ENCODE results near the gene UBE2G1. TPM values are rescaled to one million over a fixed set of nuclear protein-coding genes. Genes with fewer than 3 reads are reported as not detected.

The UBE2G1 gene
- total and polyA plus RNA-seq, 2 of the 8 experiments (the other 6 are each of a cell fraction or from before 2014, with no cell fraction given) = 73.9 to 170 TPM

DNA sequence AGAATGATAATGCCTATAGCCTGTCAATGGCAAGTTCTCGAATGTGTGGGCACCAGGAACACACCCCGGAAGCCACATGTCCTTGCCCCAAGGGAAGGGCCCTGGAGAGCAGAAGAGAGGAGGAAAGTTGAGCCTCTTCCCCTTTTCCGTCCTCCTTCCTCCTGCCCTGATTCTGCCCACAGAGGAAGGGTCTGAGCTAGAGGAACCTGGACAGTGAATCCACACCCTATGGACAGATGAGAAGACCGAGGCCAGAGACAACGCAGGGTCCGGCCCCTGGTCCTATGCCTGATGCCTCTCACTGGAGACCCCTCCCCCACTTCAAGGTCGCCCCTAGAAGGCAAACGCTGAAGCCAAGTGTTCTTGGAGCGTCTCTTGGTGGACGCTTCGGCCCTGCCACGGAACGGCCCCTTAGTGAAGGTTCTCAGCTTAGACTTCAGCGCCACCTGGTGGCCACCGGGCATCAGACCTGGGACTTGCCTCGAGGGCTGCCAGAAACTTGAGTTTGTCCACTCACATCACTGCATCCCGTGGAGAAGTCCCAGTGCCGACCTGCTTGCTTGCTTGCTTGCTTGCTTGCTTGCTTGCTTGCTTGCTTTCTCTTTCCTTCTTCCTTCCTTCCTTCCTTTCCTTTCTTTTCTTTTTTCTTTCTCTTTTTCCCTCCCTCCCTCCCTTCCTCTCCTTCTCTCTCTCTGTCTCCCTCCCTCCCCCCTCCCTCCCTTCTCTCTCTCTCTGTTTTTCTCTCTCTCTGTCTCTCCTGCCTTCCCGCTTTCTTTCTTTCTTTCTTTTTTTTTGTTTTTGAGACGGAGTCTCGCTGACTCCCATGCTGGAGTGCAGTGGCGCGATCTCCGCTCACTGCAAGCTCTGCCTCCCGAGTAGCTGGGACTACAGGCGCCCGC lies 46.7 kb upstream of the UBE2G1 start:
- Histone ChIP-seq H2BK120ac (replicated peaks; ENCODE audit: low read depth, low read length) (no peak overlapping the region), H3K27ac (ENCODE audit: low read depth, low read length) (no peak overlapping the region), H2BK15ac (ENCODE audit: low read length) (peak overlapping the region; percentile 24; the same call in 1 of the 2 replicates), H3K14ac (ENCODE audit: insufficient read length) (no peak overlapping the region), H2BK20ac (ENCODE audit: low read length) (0 out of 2 replicates have a peak overlapping the region, but pooled peaks have one; percentile 23), H3K9me3 (ENCODE audit: insufficient read depth in 2 of 2, low read depth in 1 of 2, low read length in 1 of 2) (no peaks in the 10 kb centered on the region), H2AK5ac (ENCODE audit: low read depth, low read length) (no peak overlapping the region), H3K27me3 (replicated peaks in 1 of 4; ENCODE audit: control insufficient read depth in 3 of 4, extremely low read depth in 1 of 4, insufficient read depth in 3 of 4, low read length in 3 of 4) (no peaks in the 10 kb centered on the region), H2AFZ (ENCODE audit: low read length) (peak overlapping the region; percentile 45), H4K20me1 (replicated peaks in 1 of 2; ENCODE audit: control insufficient read depth in 1 of 2, insufficient read depth in 2 of 2, low read length in 2 of 2) (no peaks in the 10 kb centered on the region), H3K79me2 (ENCODE audit: control insufficient read depth in 1 of 2, insufficient read depth in 2 of 2, low read length in 2 of 2) (no peaks in the 10 kb centered on the region), H3K9ac (replicated peaks in 1 of 4; ENCODE audit: extremely low read depth in 1 of 4, low read depth in 3 of 4, low read length in 3 of 4) (no peak overlapping the region), H4K5ac (ENCODE audit: insufficient read length, low read depth, low read length) (no peak overlapping the region), H3K4me2 (ENCODE audit: insufficient read depth in 1 of 2, low read depth in 2 of 2, low read length in 2 of 2) (peak overlapping the region in 1 of 2 experiments; percentile 48; a peak in 2 of 4 replicates), H4K8ac (ENCODE audit: extremely low read depth, insufficient read depth, low read length) (no peak overlapping the region), H3K4me3 (ENCODE audit: extremely low read depth in 1 of 4, insufficient read depth in 2 of 4, low read depth in 3 of 4, low read length in 4 of 4) (no peak overlapping the region), H2BK5ac (ENCODE audit: low read depth, low read length) (no peak overlapping the region; the same call in 1 of the 2 replicates), H3K18ac (ENCODE audit: extremely low read depth, low read length) (peak overlapping the region; percentile 55; the same call in 1 of the 2 replicates), H2BK12ac (ENCODE audit: low read depth, low read length) (peak overlapping the region; percentile 89; the same call in 1 of the 2 replicates), H3K79me1 (ENCODE audit: low read depth, low read length) (no peaks in the 10 kb centered on the region), H3K4ac (replicated peaks; ENCODE audit: insufficient read length, low read depth, low read length) (no peak overlapping the region), H4K91ac (replicated peaks; ENCODE audit: insufficient read length, low read length) (no peak overlapping the region), H3K23me2 (ENCODE audit: low read depth, low read length) (no peaks in the 10 kb centered on the region), H3K56ac (replicated peaks; ENCODE audit: insufficient read length, low read depth, low read length) (no peak overlapping the region), H3K36me3 (ENCODE audit: control insufficient read depth in 2 of 4, insufficient read depth in 4 of 4, low read length in 3 of 4) (no peaks in the 10 kb centered on the region), H3K4me1 (replicated peaks in 1 of 4; ENCODE audit: control insufficient read depth in 3 of 4, insufficient read depth in 4 of 4, low read length in 3 of 4) (peaks cover 0 to 4% (median 2%) of the 10 kb centered on the region in 4 experiments; a peak in 4 of 7 replicates), H3K23ac (ENCODE audit: insufficient read length) (no peak overlapping the region)
- ChIA-PET CTCF (ENCODE audit: partially characterized antibody) (interaction anchor here (0.5 to 4.5 kb wide), 25 partner anchors 8 to 395 kb away, joined by 3 to 16 read pairs (median 3); no protein-coding TSS in a partner anchor), POLR2A (ENCODE audit: partially characterized antibody) (interaction anchor here (0.7 to 1.3 kb wide), 3 partner anchors 213 to 385 kb away, joined by 3 to 5 read pairs (median 4); no protein-coding TSS in a partner anchor)
- peak; percentile 91 to 99 for DNase-seq (ENCODE audit: low read depth in 1 of 2, low spot score in 2 of 2)
- peak; percentile 94 for FAIRE-seq
- WGBS, 2 experiments (ENCODE audit: extremely low coverage in 1 of 2, insufficient coverage in 1 of 2, insufficient read length in 1 of 2, insufficient replicate concordance in 2 of 2, low coverage in 1 of 2, low lambda C conversion rate in 2 of 2, missing lambda C conversion rate in 1 of 2) = 31% methylated on average over 18 of the region's 27 CpGs; no CpG with 5 or more reads in 1 of the 2 experiments
- TF ChIP-seq GTF2F1 (IDR thresholded peaks at IDR 0.05; ENCODE audit: borderline replicate concordance, low read depth, low read length) (no peak), SP1 (IDR thresholded peaks at IDR 0.05; ENCODE audit: low read depth, low read length) (0 out of 2 replicates have a peak, but pooled peaks have one; percentile 32), BACH1 (IDR thresholded peaks at IDR 0.05; ENCODE audit: low read length) (peak; percentile 67; the same call in 1 of the 2 replicates), GABPA (IDR thresholded peaks at IDR 0.05; ENCODE audit: borderline replicate concordance, insufficient read depth, low read length) (no peak; the same call in 1 of the 2 replicates), SIN3A (conservative IDR thresholded peaks at IDR 0.05 in 1 of 2, IDR thresholded peaks at IDR 0.05 in 1 of 2; ENCODE audit: low read depth in 1 of 2, low read length in 2 of 2) (peak in 1 of 2 experiments; percentile 74; a peak in 1 of 4 replicates), EZH2 (IDR thresholded peaks at IDR 0.05; ENCODE audit: low read depth, low read length, severe bottlenecking) (no peak)
- TF ChIP-seq, protein P1, sequence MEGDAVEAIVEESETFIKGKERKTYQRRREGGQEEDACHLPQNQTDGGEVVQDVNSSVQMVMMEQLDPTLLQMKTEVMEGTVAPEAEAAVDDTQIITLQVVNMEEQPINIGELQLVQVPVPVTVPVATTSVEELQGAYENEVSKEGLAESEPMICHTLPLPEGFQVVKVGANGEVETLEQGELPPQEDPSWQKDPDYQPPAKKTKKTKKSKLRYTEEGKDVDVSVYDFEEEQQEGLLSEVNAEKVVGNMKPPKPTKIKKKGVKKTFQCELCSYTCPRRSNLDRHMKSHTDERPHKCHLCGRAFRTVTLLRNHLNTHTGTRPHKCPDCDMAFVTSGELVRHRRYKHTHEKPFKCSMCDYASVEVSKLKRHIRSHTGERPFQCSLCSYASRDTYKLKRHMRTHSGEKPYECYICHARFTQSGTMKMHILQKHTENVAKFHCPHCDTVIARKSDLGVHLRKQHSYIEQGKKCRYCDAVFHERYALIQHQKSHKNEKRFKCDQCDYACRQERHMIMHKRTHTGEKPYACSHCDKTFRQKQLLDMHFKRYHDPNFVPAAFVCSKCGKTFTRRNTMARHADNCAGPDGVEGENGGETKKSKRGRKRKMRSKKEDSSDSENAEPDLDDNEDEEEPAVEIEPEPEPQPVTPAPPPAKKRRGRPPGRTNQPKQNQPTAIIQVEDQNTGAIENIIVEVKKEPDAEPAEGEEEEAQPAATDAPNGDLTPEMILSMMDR (IDR thresholded peaks at IDR 0.05; ENCODE audit: control extremely low read depth in 1 of 3, insufficient read depth in 1 of 3, low read depth in 1 of 3, low read length in 3 of 3) = peak; percentile 87 to 99 (median 99)

Measured in H1 (cell line).